ENCODE measurements around the gene FAM236A.
"Not testable (repeated sequence)": the region's sequence is repeated elsewhere in the genome, so short reads cannot be mapped to it uniquely, and the experiment has no call there.

FAM236A gene

GRCh38 chrX:72937906-72938305, at the start of gene FAM236A:
TSS of gene FAM236A (plus strand) at chrX:72938206. CDS start at chrX:72938263, 57 bp downstream.
- not testable (repeated sequence) for DNase-seq (ENCODE audit: low spot score)

DNA sequence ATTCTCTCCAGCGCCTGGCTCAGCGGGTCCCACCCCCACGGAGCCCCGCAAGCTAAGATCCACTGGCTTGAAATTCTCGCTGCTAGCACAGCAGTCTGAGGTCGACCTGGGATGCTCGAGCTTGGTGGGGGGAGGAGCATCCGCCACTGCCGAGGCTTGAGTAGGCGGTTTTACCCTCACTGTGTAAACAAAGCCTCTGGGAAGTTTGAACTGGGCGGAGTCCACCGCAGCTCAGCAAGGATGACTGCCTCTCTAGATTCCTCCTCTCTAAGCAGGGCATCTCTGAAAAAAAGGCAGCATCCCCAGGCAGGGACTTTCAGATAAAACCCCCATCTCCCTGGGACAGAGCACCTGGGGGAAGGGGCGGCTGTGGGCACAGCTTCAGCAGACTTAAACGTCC, 48.3 kb upstream of the FAM236A start:
- not testable (repeated sequence) for DNase-seq (ENCODE audit: low spot score)

DNA sequence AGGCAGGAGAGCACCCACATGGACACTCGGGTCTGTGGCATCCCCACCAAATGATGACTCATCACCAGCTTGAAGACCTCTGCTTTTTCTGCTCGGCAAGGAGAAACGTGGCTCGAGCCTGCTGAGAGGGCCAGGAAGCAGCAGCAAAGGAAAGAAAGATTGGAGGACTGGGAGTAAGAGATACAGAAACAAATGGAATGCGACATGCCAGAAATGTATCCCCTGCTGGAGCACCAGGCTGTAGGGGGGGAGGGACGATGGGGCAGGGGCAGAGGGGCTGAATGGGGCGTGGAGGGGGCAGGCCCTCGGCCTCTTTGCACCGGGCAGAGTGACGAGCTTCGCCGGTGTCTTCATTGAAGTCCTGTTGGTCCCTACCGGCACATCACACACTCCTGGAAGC, 25.7 kb upstream of the FAM236A start, which contains the start of gene FAM236C:
FAM236C (plus strand) TSS at position 301 of the 400 bp plus-strand sequence. CDS start 100 bp downstream, outside the sequence.
- not testable (repeated sequence) for DNase-seq (ENCODE audit: low spot score)

DNA sequence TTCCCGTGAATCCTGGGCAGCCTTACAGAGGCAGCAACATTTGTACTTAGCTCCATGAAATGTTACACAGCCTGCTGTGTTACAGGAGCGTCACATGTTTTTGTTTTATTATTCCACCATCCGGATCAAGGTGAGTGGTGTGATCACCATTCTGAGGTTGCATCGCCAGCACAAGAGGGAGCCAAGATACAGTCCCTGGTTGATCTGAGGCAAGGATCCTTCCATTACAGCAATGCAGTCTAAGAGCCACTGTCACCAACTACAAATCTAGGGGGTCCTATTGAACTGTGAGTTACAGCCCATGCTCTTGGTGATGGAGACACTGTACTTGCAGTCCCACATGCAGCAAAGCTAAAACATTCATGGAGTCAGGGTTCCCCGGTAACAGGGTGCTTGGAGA, 21.9 kb upstream of the FAM236A start:
- DNase-seq (ENCODE audit: low spot score): not testable (repeated sequence)

DNA sequence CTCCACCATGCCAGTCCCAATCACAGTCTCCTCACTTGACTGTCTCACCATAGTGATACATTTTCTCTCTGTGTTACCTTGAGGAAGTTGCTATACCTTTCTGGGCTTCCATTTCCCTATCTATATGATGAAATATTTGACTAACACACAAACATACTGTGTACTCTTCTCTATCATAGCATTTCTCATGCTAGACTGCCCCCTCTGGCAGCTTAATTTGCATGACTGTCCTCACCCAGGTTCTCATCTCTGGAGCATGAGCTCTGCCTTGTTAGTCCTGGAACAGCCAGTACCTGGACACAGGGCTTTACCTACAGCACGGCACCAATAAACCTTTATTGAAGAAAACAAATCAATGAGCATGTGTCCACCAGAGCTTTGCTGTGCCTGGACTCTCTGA, 5.7 kb upstream of the FAM236A start:
- DNase-seq (ENCODE audit: low spot score): not testable (repeated sequence)

- not testable (repeated sequence) for DNase-seq (ENCODE audit: low spot score)
Measured at GRCh38 chrX:72936455-72936854, 1.6 kb upstream of the FAM236A start.

- DNase-seq (ENCODE audit: low spot score): not testable (repeated sequence)
Measured at GRCh38 chrX:72936882-72937455, 1.0 kb upstream of the FAM236A start.

DNA sequence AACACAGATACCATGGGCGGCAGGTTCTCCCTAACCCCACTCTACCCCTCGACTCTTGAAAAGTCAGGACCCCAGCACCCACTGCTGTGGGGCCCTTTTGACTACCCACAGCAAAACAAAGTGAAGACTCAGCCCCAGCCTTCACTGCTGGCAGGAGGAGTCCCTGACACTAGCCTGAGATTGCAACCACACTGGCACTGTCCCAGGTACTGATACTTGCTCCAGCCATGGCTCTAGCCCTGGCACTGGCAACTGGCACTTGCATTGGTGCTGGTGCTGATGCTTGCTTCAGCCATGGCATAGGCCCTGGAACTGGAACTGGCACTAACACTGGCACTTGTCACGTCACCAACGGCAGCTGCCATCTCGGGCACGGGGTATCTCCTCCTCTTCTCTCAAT, 4.3 kb downstream of the FAM236A start:
- not testable (repeated sequence) for DNase-seq (ENCODE audit: low spot score)

GRCh38 chrX:72943035-72943818, 5.2 kb downstream of the FAM236A start:
- not testable (repeated sequence) for DNase-seq (ENCODE audit: low spot score)

- not testable (repeated sequence) for DNase-seq (ENCODE audit: low spot score)
Measured at GRCh38 chrX:72943819-72944169, 5.8 kb downstream of the FAM236A start, which contains the start of gene DMRTC1. TSS of gene DMRTC1 (minus strand) at chrX:72943837. CDS start at chrX:72875694, 68,143 bp downstream.

- not testable (repeated sequence) for DNase-seq (ENCODE audit: low spot score)
Measured at GRCh38 chrX:72959971-72960370, 22.0 kb downstream of the FAM236A start.

- not testable (repeated sequence) for DNase-seq (ENCODE audit: low spot score)
Measured at GRCh38 chrX:72971859-72972258, 33.9 kb downstream of the FAM236A start.

DNA sequence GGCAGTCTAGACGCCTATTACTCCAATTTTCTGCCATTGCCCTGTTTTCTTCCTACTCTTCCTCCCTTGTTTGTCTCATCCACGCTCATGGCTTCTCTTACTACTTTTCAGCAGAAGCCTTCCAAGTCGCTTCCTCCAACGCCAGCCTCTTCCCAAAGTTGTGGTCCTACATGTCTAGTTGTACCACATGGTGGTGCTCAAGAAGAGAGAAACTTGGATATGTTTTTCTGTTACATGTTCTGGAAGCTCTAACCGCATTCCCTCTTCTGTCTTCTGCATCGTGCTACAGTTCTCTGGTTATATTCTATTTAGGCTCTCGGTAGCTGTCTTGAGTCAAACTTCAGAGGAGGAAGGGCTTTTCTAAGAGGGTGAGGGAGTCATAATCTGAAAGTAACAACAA, 36.9 kb downstream of the FAM236A start:
- not testable (repeated sequence) for DNase-seq (ENCODE audit: low spot score)

- not testable (repeated sequence) for DNase-seq (ENCODE audit: low spot score)
Measured at GRCh38 chrX:72980894-72981469, 43.0 kb downstream of the FAM236A start.
